ENCODE data around the gene RBM15B. TPM values are rescaled to one million over a fixed set of nuclear protein-coding genes. Genes with fewer than 3 reads are reported as not detected.

The RBM15B gene
- total and polyA plus RNA-seq, 7 donors = 4.6 to 11.9 (median 8.8) TPM

DNA sequence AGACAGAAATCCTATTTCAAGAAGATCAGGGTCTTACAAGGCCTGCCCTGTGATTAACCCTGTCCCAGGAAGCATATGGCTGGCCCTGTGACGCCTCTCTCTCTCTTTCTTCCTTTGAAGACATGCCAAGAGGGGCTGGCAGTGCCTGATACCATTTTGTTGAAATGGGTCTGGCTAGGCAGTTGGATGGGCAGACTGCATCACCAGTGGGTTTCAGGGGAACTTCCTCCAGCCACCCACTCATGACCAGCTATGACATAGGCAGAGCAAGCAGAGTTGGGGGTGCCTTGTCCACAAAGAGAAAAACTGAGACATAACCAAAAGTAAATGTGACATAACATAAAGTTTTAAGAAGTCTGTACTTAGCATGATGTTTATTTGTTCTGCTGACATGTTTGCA is 37.4 kb upstream of the RBM15B start:
- intact Hi-C loops (cut with DNase I) = no loop called here
- Histone ChIP-seq H3K4me3 (no peak overlapping the region), H3K36me3 (ENCODE audit: insufficient read depth in 1 of 2, low read depth in 1 of 2) (no peaks in the 10 kb centered on the region)

DNA sequence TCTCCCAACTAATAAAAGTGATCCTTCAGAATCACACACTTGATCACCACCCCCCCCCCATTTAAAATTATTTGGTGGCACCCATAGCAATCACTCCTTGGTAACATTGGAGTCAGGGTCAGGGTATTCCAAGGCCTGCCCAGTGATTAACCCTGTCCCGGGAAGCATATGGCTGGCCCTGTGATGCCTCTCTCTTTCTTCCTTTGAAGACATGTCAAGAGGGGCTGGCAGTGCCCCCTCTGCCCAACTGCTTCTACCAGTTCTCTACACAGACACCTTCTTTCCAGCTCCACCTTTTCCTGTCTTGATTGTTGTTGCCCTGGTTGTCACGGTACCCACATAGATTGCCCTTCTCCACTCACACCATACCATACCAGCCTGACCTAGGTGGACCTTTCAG is 36.9 kb upstream of the RBM15B start:
- ATAC-seq (no peak), DNase-seq (no peak)
- H3K36me3 ChIP-seq (ENCODE audit: insufficient read depth in 1 of 2, low read depth in 1 of 2) = no peaks in the 10 kb centered on the region
- H3K27ac ChIP-seq = no peak overlapping the region
- H3K4me3 ChIP-seq = no peak overlapping the region
- no peaks in the 10 kb centered on the region for H3K9me3 ChIP-seq
- 83 to 87% (median 85%) methylated on average over 2 of the region's 2 CpGs for WGBS, 3 donors
- TF ChIP-seq CTCF (IDR thresholded peaks at IDR 0.05) = no peak
- intact Hi-C loops (cut with DNase I) = no loop called here
- no peaks in the 10 kb centered on the region for H3K4me1 ChIP-seq
- H3K27me3 ChIP-seq (ENCODE audit: insufficient read depth in 3 of 3, low read length in 2 of 3) = no peaks in the 10 kb centered on the region

More for the DNA sequence above, 37.4 kb upstream of the RBM15B start:
- DNase-seq = no peak
- ATAC-seq = no peak
- no peak overlapping the region for H3K27ac ChIP-seq
- no peaks in the 10 kb centered on the region for H3K9me3 ChIP-seq
- TF ChIP-seq CTCF (IDR thresholded peaks at IDR 0.05) = no peak
- H3K4me1 ChIP-seq = no peaks in the 10 kb centered on the region
- WGBS, 3 donors = 61 to 83% (median 74%) methylated on average over 1 of the region's 1 CpG
- H3K27me3 ChIP-seq (ENCODE audit: insufficient read depth in 3 of 3, low read length in 2 of 3) = no peaks in the 10 kb centered on the region

DNA sequence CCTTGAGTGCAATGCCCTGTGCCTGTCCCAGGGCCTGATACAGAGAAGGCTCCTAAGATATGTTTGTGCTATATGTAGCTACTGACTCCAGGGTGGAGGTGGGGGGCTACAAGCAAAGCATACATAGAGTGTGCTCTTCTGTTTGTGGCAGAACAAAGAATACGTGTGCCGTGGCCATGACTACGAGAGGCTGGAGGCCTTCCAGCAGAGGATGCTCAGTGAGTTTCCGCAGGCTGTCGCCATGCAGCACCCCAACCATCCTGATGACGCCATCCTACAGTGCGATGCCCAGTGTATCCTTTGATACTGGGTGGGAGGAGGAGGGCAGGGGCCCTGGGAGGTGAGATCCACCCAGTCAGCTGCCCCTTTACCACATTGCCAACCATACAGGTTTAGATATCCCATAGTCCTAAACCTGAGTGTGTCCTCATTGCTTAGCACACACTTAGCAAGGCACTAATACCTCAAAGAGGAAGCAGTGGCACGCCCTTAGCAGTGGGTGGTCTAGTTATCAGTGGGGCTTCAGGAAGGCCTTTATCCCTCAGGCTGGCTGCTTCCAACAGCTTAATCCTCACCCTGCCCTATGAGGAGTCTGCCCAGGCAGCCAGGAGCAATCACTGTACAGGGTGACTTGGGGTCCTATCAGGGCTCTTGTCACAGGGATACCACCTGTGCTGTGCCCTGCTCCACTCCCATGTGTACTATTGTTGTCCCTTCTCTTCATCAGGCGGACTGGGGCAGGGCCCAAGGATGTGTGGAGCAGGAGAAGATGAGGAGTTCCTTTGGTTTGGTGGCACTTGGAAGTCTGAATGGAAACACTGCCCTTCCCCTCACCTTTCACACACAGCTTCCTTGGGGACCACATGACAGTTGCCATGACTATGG is 36.1 kb upstream of the RBM15B start:
- H3K27ac ChIP-seq = no peak overlapping the region
- no peaks in the 10 kb centered on the region for H3K27me3 ChIP-seq (ENCODE audit: insufficient read depth in 3 of 3, low read length in 2 of 3)
- no peaks in the 10 kb centered on the region for H3K9me3 ChIP-seq
- H3K4me3 ChIP-seq = no peak overlapping the region
- 85 to 87% (median 86%) methylated on average over 9 of the region's 9 CpGs for WGBS, 3 donors
- H3K4me1 ChIP-seq = no peaks in the 10 kb centered on the region
- ATAC-seq (no peak), DNase-seq (no peak)
- intact Hi-C loops (cut with DNase I) = no loop called here
- TF ChIP-seq CTCF (IDR thresholded peaks at IDR 0.05) = no peak
- H3K36me3 ChIP-seq (ENCODE audit: insufficient read depth in 1 of 2, low read depth in 1 of 2) = no peaks in the 10 kb centered on the region

- no peak overlapping the region for H3K4me3 ChIP-seq
- no peak for TF ChIP-seq CTCF (IDR thresholded peaks at IDR 0.05)
- H3K9me3 ChIP-seq = no peaks in the 10 kb centered on the region
- intact Hi-C loops (cut with DNase I) = no loop called here
- DNase-seq = no peak
- H3K4me1 ChIP-seq = no peaks in the 10 kb centered on the region
- no peak overlapping the region for H3K27ac ChIP-seq
- no peaks in the 10 kb centered on the region for H3K36me3 ChIP-seq (ENCODE audit: insufficient read depth in 1 of 2, low read depth in 1 of 2)
- no peak for ATAC-seq
- 73 to 76% (median 74%) methylated on average over 8 of the region's 8 CpGs for WGBS, 3 donors
- H3K27me3 ChIP-seq (ENCODE audit: insufficient read depth in 3 of 3, low read length in 2 of 3) = no peaks in the 10 kb centered on the region
Measured at GRCh38 chr3:51355891-51356578, 35.0 kb upstream of the RBM15B start.

Data from psoas muscle (tissue), 8 donors.